ENCODE measurements around the gene RASD1.

The RASD1 gene

GRCh38 chr17:17484451-17484899, 11.7 kb downstream of the RASD1 start:
- no peaks in the 10 kb centered on the region for H3K27me3 ChIP-seq (ENCODE audit: control insufficient read depth, low read length)
- H3K4me2 ChIP-seq (ENCODE audit: low read length): no peak overlapping the region
- H3K27ac ChIP-seq (ENCODE audit: low read depth, low read length): no peak overlapping the region
- TF ChIP-seq CTCF (IDR thresholded peaks at IDR 0.05; ENCODE audit: low read depth, low read length, poor library complexity, severe bottlenecking): no peak
- no peak for TF ChIP-seq EZH2phosphoT487 (IDR thresholded peaks at IDR 0.05; ENCODE audit: borderline replicate concordance, low read length)
- peaks cover 20% of the 10 kb centered on the region for H4K20me1 ChIP-seq (ENCODE audit: control insufficient read depth, insufficient read depth, low read depth, low read length)
- H3K36me3 ChIP-seq (ENCODE audit: control insufficient read depth, low read length): peaks cover 49% of the 10 kb centered on the region
- H3K9me3 ChIP-seq (ENCODE audit: control insufficient read depth, insufficient read depth, low read length): no peaks in the 10 kb centered on the region
- H3K79me2 ChIP-seq (ENCODE audit: control insufficient read depth, low read length): peaks cover 67% of the 10 kb centered on the region
- no peaks in the 10 kb centered on the region for H3K9me2 ChIP-seq (replicated peaks; ENCODE audit: control insufficient read depth, low read length)
- H3K4me3 ChIP-seq (ENCODE audit: low read length): no peak overlapping the region
- H3F3A ChIP-seq (ENCODE audit: control insufficient read depth, insufficient read depth): no peaks in the 10 kb centered on the region
- H3K4me1 ChIP-seq (ENCODE audit: control insufficient read depth, low read length): peaks cover 18% of the 10 kb centered on the region

- no peak overlapping the region for H3K4me3 ChIP-seq (ENCODE audit: low read length)
- H3K36me3 ChIP-seq (ENCODE audit: control insufficient read depth, low read length): peaks cover 55% of the 10 kb centered on the region
- no peaks in the 10 kb centered on the region for H3K9me3 ChIP-seq (ENCODE audit: control insufficient read depth, insufficient read depth, low read length)
- no peak overlapping the region for H3K27ac ChIP-seq (ENCODE audit: low read depth, low read length)
- peaks cover 20% of the 10 kb centered on the region for H4K20me1 ChIP-seq (ENCODE audit: control insufficient read depth, insufficient read depth, low read depth, low read length)
- H3F3A ChIP-seq (ENCODE audit: control insufficient read depth, insufficient read depth): no peaks in the 10 kb centered on the region
- H3K9me2 ChIP-seq (replicated peaks; ENCODE audit: control insufficient read depth, low read length): no peaks in the 10 kb centered on the region
- H3K4me2 ChIP-seq (ENCODE audit: low read length): no peak overlapping the region
- peaks cover 34% of the 10 kb centered on the region for H3K4me1 ChIP-seq (ENCODE audit: control insufficient read depth, low read length)
- no peak for TF ChIP-seq EZH2phosphoT487 (IDR thresholded peaks at IDR 0.05; ENCODE audit: borderline replicate concordance, low read length)
- no peak for TF ChIP-seq CTCF (IDR thresholded peaks at IDR 0.05; ENCODE audit: low read depth, low read length, poor library complexity, severe bottlenecking)
- peaks cover 89% of the 10 kb centered on the region for H3K79me2 ChIP-seq (ENCODE audit: control insufficient read depth, low read length)
- no peaks in the 10 kb centered on the region for H3K27me3 ChIP-seq (ENCODE audit: control insufficient read depth, low read length)
Observed at GRCh38 chr17:17481860-17482259, 14.3 kb downstream of the RASD1 start.

GRCh38 chr17:17480593-17481148, 15.5 kb downstream of the RASD1 start:
- Histone ChIP-seq H3K27ac (ENCODE audit: low read depth, low read length) (no peak overlapping the region), H3K79me2 (ENCODE audit: control insufficient read depth, low read length) (peaks cover 87% of the 10 kb centered on the region), H3K4me2 (ENCODE audit: low read length) (peak overlapping the region; percentile 7; the same call in 1 of the 2 replicates), H3F3A (ENCODE audit: control insufficient read depth, insufficient read depth) (no peaks in the 10 kb centered on the region), H3K27me3 (ENCODE audit: control insufficient read depth, low read length) (no peaks in the 10 kb centered on the region), H3K4me1 (ENCODE audit: control insufficient read depth, low read length) (peaks cover 37% of the 10 kb centered on the region), H3K9me3 (ENCODE audit: control insufficient read depth, insufficient read depth, low read length) (no peaks in the 10 kb centered on the region), H4K20me1 (ENCODE audit: control insufficient read depth, insufficient read depth, low read depth, low read length) (peaks cover 20% of the 10 kb centered on the region), H3K9me2 (replicated peaks; ENCODE audit: control insufficient read depth, low read length) (no peaks in the 10 kb centered on the region), H3K36me3 (ENCODE audit: control insufficient read depth, low read length) (peaks cover 54% of the 10 kb centered on the region), H3K4me3 (ENCODE audit: low read length) (no peak overlapping the region)
- TF ChIP-seq CTCF (IDR thresholded peaks at IDR 0.05; ENCODE audit: low read depth, low read length, poor library complexity, severe bottlenecking) (no peak), EZH2phosphoT487 (IDR thresholded peaks at IDR 0.05; ENCODE audit: borderline replicate concordance, low read length) (no peak)
